ENCODE measurements around the gene METTL1. TPM values are rescaled to one million over a fixed set of nuclear protein-coding genes. Genes with fewer than 3 reads are reported as not detected.

Gene METTL1
- polyA plus RNA-seq, 1 experiment: 20.1 TPM

DNA sequence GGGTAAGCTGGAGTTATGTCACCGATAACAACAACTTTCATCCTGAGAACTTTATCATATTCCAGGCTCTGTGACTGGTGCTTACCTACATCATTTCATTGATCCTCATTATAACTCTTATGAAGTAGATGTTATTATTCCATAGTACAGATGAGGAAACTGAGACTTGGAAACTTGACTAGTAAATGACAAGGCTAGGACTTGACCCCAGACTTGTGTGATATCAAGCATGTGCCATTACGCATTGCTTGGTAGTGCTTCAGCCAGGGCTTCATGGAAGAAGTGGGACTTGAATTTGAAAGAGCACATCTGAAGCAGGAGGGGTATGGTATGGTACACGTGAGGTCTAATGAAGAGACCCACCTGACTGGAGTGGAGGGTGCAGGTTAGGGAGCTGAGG is 34.8 kb upstream of the METTL1 start:
- H3K27ac ChIP-seq (ENCODE audit: low read depth, low read length): no peak overlapping the region
- CTCF ChIA-PET: interaction anchor here (6.3 kb wide), 1 partner anchor 98 kb away, joined by 124 read pairs; no protein-coding TSS in a partner anchor
- no peaks in the 10 kb centered on the region for H3K27me3 ChIP-seq (ENCODE audit: control insufficient read depth, insufficient read depth, low read length)

GRCh38 chr12:57803319-57803893 is 31.5 kb upstream of the METTL1 start:
- Histone ChIP-seq H3K27me3 (ENCODE audit: control insufficient read depth, insufficient read depth, low read length) (no peaks in the 10 kb centered on the region), H3K4me3 (ENCODE audit: low read depth, low read length) (no peak overlapping the region), H3K27ac (ENCODE audit: low read depth, low read length) (no peak overlapping the region), H3K9me3 (ENCODE audit: control insufficient read depth, insufficient read depth, low read length) (no peaks in the 10 kb centered on the region)
- ChIA-PET POLR2A (interaction anchor here (1.1 kb wide), 1 partner anchor 41 kb away, joined by 3 read pairs; no protein-coding TSS in a partner anchor), CTCF (interaction anchor here (0.6 to 6.3 kb wide), 18 partner anchors 9 to 116 kb away, joined by 3 to 124 read pairs (median 6); partner anchors contain the start of gene AVIL)
- TF ChIP-seq CTCF (IDR thresholded peaks at IDR 0.05; ENCODE audit: low read depth, low read length): peak; percentile 86
- no peak for DNase-seq (ENCODE audit: low read depth, low spot score)

More for the DNA sequence above, 34.8 kb upstream of the METTL1 start:
- H3K4me3 ChIP-seq (ENCODE audit: low read depth, low read length): no peak overlapping the region
- no peak for DNase-seq (ENCODE audit: low read depth, low spot score)
- TF ChIP-seq CTCF (IDR thresholded peaks at IDR 0.05; ENCODE audit: low read depth, low read length): no peak
- no peaks in the 10 kb centered on the region for H3K9me3 ChIP-seq (ENCODE audit: control insufficient read depth, insufficient read depth, low read length)
- POLR2A ChIA-PET: interaction anchor here (1.1 kb wide), 1 partner anchor 63 kb away, joined by 6 read pairs; no protein-coding TSS in a partner anchor

- no peaks in the 10 kb centered on the region for H3K9me3 ChIP-seq (ENCODE audit: control insufficient read depth, insufficient read depth, low read length)
- ChIA-PET POLR2A (interaction anchor here (1.1 kb wide), 1 partner anchor 42 kb away, joined by 3 read pairs; no protein-coding TSS in a partner anchor), CTCF (interaction anchor here (0.8 to 6.3 kb wide), 19 partner anchors 9 to 117 kb away, joined by 3 to 124 read pairs (median 6); partner anchors contain the start of genes AVIL and TSFM)
- no peak for DNase-seq (ENCODE audit: low read depth, low spot score)
- no peak for TF ChIP-seq CTCF (IDR thresholded peaks at IDR 0.05; ENCODE audit: low read depth, low read length)
- no peaks in the 10 kb centered on the region for H3K27me3 ChIP-seq (ENCODE audit: control insufficient read depth, insufficient read depth, low read length)
- H3K27ac ChIP-seq (ENCODE audit: low read depth, low read length): no peak overlapping the region
- H3K4me3 ChIP-seq (ENCODE audit: low read depth, low read length): no peak overlapping the region
These were observed 30.7 kb upstream of the METTL1 start for GRCh38 chr12:57802607-57803006.

DNA sequence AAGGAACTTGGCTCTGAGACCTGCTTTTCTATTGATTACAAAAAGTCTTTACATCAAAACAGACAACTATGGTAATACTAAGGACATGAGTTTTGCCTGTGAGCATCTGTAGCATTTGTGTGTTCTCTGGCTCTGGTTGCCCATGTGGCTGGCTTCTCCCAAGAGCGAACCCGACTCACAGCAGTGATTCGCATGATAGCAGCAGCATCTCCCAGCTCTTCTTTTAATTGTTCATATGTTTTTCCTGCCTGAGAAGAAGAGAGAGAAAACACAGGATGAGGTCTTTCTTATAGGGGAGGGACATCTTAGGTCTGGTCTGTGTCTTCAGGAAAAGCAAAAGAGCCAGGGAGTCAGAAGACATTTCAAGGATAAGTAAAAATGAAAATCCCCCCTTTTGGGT is 29.1 kb upstream of the METTL1 start:
- ChIA-PET CTCF (interaction anchor here (0.6 to 6.3 kb wide), 6 partner anchors 17 to 107 kb away, joined by 3 to 124 read pairs (median 4); partner anchors contain the start of genes AVIL and TSFM), POLR2A (no interaction called here)
- H3K27ac ChIP-seq (ENCODE audit: low read depth, low read length): no peak overlapping the region
- no peak overlapping the region for H3K4me3 ChIP-seq (ENCODE audit: low read depth, low read length)
- TF ChIP-seq CTCF (IDR thresholded peaks at IDR 0.05; ENCODE audit: low read depth, low read length): no peak
- no peak for DNase-seq (ENCODE audit: low read depth, low spot score)
- no peaks in the 10 kb centered on the region for H3K27me3 ChIP-seq (ENCODE audit: control insufficient read depth, insufficient read depth, low read length)
- H3K9me3 ChIP-seq (ENCODE audit: control insufficient read depth, insufficient read depth, low read length): no peaks in the 10 kb centered on the region

- DNase-seq (ENCODE audit: low read depth, low spot score): no peak
- CTCF ChIA-PET: interaction anchor here (1.9 kb wide), 1 partner anchor 41 kb away, joined by 6 read pairs; no protein-coding TSS in a partner anchor
- no peaks in the 10 kb centered on the region for H3K27me3 ChIP-seq (ENCODE audit: control insufficient read depth, insufficient read depth, low read length)
- TF ChIP-seq CTCF (IDR thresholded peaks at IDR 0.05; ENCODE audit: low read depth, low read length): no peak
- no peak overlapping the region for H3K4me3 ChIP-seq (ENCODE audit: low read depth, low read length)
- H3K9me3 ChIP-seq (ENCODE audit: control insufficient read depth, insufficient read depth, low read length): no peaks in the 10 kb centered on the region
- no peak overlapping the region for H3K27ac ChIP-seq (ENCODE audit: low read depth, low read length)
- POLR2A ChIA-PET: no interaction called here
These were observed 26.0 kb upstream of the METTL1 start for GRCh38 chr12:57797933-57798332.

All from AG04450 (cell line).